Subcutaneous adipose tissue (tissue), 4 donors: Measurements from ENCODE around the gene CAMTA1. TPM values are rescaled to one million over a fixed set of nuclear protein-coding genes. Genes with fewer than 3 reads are reported as not detected.

ENCODE experiments used
- total RNA-seq, 4 donors: library from RNA; depleted of rRNA; stranded (reverse); fragments of >200 nt; gene quantifications; one replicate each; pipeline ENCODE4 v1.1.0, GENCODE V29; 2016
- TF ChIP-seq, protein P1 (sequence below): fragments of 450-650 bp; IDR thresholded peaks from one replicate; pipeline ENCODE4 v1.5.1; 2016; ENCODE audit warnings: low read depth, mild to moderate bottlenecking, control low read depth, antibody characterized with exemption, moderate library complexity

Gene CAMTA1
- total RNA-seq, 4 donors from 2014 or later, result 58.6 to 82.5 (median 78.0) TPM

DNA sequence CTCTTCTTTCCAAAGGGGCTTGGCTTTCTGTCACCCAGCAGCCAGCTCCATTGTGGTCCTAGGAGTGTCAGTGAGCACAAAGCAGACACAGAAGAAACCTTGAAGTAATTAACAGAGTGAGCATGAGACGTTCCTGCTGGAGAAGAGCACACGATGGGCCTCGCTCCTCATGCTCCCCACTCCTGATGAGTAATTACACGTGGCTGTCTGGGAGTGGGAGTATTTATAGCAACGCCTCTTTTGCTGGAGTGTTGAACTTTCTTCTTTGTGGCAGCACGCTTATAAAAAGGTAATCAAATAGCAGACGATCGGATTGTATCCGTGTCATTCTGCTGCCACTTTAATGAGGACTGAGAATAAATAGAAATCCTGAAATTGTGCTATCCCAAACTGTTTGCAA lies 185.8 kb downstream of the CAMTA1 start:
- TF ChIP-seq, protein P1, sequence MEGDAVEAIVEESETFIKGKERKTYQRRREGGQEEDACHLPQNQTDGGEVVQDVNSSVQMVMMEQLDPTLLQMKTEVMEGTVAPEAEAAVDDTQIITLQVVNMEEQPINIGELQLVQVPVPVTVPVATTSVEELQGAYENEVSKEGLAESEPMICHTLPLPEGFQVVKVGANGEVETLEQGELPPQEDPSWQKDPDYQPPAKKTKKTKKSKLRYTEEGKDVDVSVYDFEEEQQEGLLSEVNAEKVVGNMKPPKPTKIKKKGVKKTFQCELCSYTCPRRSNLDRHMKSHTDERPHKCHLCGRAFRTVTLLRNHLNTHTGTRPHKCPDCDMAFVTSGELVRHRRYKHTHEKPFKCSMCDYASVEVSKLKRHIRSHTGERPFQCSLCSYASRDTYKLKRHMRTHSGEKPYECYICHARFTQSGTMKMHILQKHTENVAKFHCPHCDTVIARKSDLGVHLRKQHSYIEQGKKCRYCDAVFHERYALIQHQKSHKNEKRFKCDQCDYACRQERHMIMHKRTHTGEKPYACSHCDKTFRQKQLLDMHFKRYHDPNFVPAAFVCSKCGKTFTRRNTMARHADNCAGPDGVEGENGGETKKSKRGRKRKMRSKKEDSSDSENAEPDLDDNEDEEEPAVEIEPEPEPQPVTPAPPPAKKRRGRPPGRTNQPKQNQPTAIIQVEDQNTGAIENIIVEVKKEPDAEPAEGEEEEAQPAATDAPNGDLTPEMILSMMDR, result no peak

DNA sequence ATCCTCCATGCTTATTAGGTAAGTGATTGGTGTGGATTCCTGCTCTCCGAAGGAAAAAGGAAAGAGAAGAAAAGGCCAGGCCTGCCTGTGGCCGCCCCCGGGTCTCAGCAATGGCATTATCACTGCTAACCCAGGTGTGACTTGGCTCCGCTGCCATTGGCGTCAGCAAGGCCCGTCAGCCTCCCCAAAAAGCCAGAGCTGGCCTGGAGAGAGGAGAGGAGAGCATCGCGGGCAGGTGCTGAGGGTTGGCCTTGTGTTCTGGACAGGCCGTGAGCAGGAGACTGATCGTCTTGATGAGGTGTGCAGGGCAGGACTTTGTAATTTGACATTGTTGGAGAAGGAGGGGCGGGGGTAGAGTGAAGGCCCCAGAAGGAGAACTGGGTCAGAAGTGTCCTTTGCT lies 186.4 kb downstream of the CAMTA1 start:
- TF ChIP-seq, protein P1, result no peak

DNA sequence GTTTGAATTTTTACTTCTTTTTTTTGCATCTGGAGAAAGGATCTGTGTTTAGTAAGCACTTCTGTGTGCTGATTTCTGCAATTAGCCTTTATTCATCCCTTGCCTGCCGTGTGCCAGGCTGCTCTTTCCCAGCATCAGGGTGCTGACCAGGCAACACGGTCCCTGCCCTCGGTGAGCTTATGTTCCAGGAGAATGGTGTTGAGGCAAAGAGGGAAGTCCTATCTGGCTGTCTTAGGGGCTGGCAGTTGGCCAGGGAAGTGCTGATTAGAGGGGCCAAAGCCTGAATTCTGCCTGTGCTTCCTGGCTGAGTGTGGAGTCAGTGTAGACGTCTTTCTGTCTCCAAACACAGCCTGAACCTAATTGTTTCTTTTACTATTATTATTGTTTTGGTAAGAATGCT lies 187.1 kb downstream of the CAMTA1 start:
- TF ChIP-seq, protein P1, result no peak

DNA sequence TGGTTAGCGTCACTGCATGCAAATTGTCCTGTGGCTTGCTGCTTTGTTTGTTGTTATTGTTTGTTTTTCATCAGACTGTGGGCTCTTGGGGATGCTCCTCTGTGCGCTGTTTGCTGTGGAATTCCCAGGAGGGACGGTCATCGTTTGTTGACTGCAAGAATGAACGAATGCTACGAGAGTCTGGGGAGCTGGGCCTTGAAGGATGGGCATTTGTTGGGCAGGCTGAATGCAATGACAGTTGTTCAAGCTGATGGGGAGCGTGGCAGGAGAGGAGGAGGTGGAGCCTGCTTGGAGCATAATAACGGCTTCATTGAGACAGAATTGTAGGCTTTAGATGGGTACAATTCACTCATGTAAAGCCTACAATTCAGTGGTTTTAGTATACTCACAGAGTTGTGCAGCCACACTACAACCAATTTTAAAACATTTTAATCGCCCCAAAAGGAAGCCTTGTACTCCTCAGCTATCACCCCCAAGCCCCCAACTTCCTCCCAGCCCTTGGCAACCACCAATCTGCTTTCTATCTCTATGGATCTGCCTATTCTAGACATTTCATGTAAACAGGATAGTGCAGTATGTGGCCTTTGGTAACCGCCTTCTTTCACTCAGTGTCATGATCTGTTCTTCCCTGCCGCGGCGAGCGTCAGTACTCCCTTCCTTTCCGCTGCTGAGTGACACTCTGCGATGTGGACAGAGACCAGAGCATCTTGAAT lies 190.2 kb downstream of the CAMTA1 start:
- TF ChIP-seq, protein P1, result no peak

DNA sequence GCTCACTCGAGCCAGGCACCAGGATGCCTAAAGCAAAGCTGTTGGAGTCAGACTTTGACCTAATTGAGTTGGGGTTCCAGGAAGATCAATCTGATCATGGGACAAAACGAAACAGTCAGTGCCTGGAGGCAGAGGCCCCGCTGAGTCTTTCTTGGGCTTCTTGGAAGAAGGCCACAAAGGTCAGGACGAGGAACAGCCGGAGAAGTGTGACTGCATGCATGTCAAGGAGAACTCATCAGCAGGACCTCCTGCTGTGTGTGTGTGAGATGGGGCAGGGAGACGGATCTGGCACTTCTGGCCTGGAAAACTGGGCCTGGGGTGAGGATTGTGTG lies 190.8 kb downstream of the CAMTA1 start:
- TF ChIP-seq, protein P1, result no peak

DNA sequence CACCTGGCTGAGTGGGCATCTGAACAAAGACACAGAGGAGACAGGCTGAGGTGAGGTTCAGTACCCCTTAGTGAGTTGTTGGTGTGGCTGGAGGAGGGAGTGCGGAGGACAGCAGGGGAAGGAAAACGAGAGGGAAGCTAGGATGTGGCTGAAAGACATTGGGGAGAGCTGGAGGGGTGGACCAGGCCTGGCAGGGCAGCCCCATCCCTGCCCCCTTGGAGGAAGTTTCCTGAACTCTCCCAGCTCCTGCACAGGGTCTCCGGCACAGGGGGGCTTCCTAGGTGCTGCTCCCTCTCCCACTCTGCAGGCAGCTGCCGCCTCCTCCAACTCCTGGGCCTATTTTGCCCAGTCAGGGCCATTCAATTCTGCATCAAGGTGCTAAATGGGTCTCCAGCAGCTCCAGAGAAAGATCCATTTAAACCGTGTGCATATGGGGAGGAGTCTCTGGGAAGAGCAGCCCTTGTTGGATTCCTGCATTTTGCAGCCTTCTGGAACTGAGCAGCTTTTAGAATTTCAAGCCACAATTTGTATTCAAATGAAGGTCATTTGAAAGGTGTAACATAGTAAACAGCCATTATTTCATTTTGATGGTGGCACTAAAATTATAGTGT lies 193.9 kb downstream of the CAMTA1 start:
- TF ChIP-seq, protein P1, result no peak

DNA sequence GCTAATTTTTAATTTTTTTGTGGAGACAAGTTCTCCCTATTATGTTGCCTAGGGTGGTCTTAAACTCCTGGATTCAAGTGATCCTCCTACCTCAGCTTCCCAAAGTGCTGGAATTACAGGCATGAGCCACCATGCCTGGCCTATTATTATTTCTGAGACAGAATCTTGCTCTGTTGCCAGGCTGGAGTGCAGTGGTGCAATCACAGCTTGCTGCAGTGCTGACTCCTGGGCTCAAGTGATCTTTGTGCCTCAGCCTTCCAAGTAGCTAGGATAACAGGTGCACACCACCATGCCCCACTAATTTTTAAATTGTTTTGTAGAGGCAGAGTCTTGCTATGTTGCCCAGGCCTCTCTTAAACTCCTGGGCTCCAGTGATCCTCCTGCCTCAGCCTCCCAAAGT lies 196.3 kb downstream of the CAMTA1 start:
- TF ChIP-seq, protein P1, result no peak
